ENCODE results near the gene OR10G8. TPM values are rescaled to one million over a fixed set of nuclear protein-coding genes. Genes with fewer than 3 reads are reported as not detected.

The OR10G8 gene
- total RNA-seq, 1 donor from 2014 or later: not detected

- Histone ChIP-seq H3K36me3 (no peaks in the 10 kb centered on the region), H3K27me3 (ENCODE audit: low read depth) (no peaks in the 10 kb centered on the region), H3K4me1 (no peaks in the 10 kb centered on the region), H3K9me3 (no peaks in the 10 kb centered on the region), H3K27ac (no peak overlapping the region), H3K4me3 (no peak overlapping the region)
- TF ChIP-seq, protein P1, sequence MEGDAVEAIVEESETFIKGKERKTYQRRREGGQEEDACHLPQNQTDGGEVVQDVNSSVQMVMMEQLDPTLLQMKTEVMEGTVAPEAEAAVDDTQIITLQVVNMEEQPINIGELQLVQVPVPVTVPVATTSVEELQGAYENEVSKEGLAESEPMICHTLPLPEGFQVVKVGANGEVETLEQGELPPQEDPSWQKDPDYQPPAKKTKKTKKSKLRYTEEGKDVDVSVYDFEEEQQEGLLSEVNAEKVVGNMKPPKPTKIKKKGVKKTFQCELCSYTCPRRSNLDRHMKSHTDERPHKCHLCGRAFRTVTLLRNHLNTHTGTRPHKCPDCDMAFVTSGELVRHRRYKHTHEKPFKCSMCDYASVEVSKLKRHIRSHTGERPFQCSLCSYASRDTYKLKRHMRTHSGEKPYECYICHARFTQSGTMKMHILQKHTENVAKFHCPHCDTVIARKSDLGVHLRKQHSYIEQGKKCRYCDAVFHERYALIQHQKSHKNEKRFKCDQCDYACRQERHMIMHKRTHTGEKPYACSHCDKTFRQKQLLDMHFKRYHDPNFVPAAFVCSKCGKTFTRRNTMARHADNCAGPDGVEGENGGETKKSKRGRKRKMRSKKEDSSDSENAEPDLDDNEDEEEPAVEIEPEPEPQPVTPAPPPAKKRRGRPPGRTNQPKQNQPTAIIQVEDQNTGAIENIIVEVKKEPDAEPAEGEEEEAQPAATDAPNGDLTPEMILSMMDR (IDR thresholded peaks at IDR 0.05): no peak
- ATAC-seq (no peak), DNase-seq (no peak)
- intact Hi-C loops (cut with DNase I): no loop called here
These were observed 10.1 kb downstream of the OR10G8 start for GRCh38 chr11:124036666-124037065.

DNA sequence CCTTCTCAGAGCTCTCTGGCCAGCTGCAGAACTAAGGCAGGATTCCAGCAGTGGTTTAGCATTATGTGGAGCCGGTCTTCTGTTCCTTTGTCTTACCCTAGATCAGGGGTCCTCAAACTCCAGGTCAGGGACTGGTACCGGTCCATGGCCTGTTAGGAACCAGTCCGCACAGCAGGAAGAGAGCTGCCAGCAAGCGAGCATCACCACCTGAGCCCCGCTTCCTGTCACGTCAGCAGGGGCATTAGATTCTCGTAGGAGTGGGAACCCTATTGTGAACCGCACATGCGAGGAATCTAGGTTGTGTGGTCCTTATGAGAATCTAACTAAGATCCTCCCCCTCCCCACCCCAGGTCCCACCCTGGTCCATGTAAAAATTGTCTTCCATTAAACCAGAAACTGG, 13.0 kb downstream of the OR10G8 start:
- intact Hi-C loops (cut with DNase I): no loop called here
- Histone ChIP-seq H3K4me3 (no peak overlapping the region), H3K4me1 (no peaks in the 10 kb centered on the region), H3K27me3 (ENCODE audit: low read depth) (no peaks in the 10 kb centered on the region), H3K9me3 (no peaks in the 10 kb centered on the region), H3K36me3 (no peaks in the 10 kb centered on the region), H3K27ac (no peak overlapping the region)
- TF ChIP-seq, protein P1 (IDR thresholded peaks at IDR 0.05): no peak
- DNase-seq: no peak
- ATAC-seq: no peak

DNA sequence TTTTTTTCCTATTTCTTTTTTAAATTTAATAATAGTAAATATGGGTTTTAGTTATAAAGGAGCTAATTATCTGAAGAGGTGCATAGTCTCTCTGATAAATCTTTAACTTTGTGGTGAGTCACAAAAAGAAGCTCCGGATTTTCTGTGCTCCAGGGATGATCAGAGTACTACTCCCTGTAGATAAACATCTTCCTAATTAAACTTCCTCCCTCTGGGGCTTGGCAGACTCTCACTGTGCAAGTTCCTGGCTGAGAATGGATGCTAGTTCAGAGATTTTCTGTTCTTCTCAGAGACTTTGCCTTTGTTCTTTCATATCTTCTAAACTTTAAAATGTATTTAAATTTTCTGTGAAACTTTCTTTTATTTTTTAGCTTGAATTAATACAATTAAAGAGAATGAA, 14.7 kb downstream of the OR10G8 start, which contains the start of gene OR10G7:
Gene OR10G7, minus strand, starts transcription at position 72 of the 400 bp plus-strand sequence. CDS start 2,324 bp downstream, outside the sequence.
- DNase-seq (no peak), ATAC-seq (no peak)
- H3K4me1 ChIP-seq: no peaks in the 10 kb centered on the region
- intact Hi-C loops (cut with DNase I): no loop called here
- no peaks in the 10 kb centered on the region for H3K27me3 ChIP-seq (ENCODE audit: low read depth)
- H3K9me3 ChIP-seq: no peaks in the 10 kb centered on the region
- TF ChIP-seq, protein P1 (IDR thresholded peaks at IDR 0.05): no peak
- no peak within 1 kb of the TSS for H3K4me3 ChIP-seq
- H3K27ac ChIP-seq: no peak within 1 kb of the TSS
- no peaks in the 10 kb centered on the region for H3K36me3 ChIP-seq

- no peak for DNase-seq
- no peaks in the 10 kb centered on the region for H3K4me1 ChIP-seq
- H3K9me3 ChIP-seq: no peaks in the 10 kb centered on the region
- intact Hi-C loops (cut with DNase I): no loop called here
- H3K27me3 ChIP-seq (ENCODE audit: low read depth): no peaks in the 10 kb centered on the region
- no peaks in the 10 kb centered on the region for H3K36me3 ChIP-seq
- TF ChIP-seq, protein P1 (IDR thresholded peaks at IDR 0.05): no peak
- no peak overlapping the region for H3K27ac ChIP-seq
- no peak overlapping the region for H3K4me3 ChIP-seq
- ATAC-seq: no peak
These were observed 16.8 kb downstream of the OR10G8 start for GRCh38 chr11:124043420-124043819.

DNA sequence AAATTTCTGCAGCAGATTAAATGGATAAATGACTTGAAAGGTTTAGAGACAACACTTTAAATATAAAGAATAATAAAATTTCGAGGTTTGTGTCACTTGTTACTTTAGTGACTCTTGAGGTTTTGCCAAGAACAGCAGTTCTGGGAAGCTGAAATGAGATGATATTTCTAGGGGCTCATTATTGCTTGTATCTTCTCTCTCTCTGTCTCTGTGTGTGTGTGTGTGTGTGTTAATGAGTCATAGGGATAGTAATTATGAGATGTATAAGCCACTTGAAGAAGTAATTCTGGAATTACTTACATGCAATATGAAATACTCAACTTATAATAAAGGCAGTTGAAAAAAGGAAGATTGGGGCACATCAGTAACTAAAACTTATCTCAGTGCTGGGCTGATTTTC, 24.1 kb downstream of the OR10G8 start:
- TF ChIP-seq, protein P1 (IDR thresholded peaks at IDR 0.05): no peak
- H3K36me3 ChIP-seq: no peaks in the 10 kb centered on the region
- no peak overlapping the region for H3K4me3 ChIP-seq
- ATAC-seq (no peak), DNase-seq (no peak)
- no peaks in the 10 kb centered on the region for H3K27me3 ChIP-seq (ENCODE audit: low read depth)
- H3K9me3 ChIP-seq: no peaks in the 10 kb centered on the region
- H3K27ac ChIP-seq: no peak overlapping the region
- H3K4me1 ChIP-seq: no peaks in the 10 kb centered on the region
- intact Hi-C loops (cut with DNase I): no loop called here

GRCh38 chr11:124052966-124053365, 26.4 kb downstream of the OR10G8 start:
- H3K4me3 ChIP-seq: no peak overlapping the region
- H3K27me3 ChIP-seq (ENCODE audit: low read depth): no peaks in the 10 kb centered on the region
- no peaks in the 10 kb centered on the region for H3K36me3 ChIP-seq
- ATAC-seq (no peak), DNase-seq (no peak)
- TF ChIP-seq, protein P1 (IDR thresholded peaks at IDR 0.05): no peak
- intact Hi-C loops (cut with DNase I): no loop called here
- no peaks in the 10 kb centered on the region for H3K4me1 ChIP-seq
- H3K9me3 ChIP-seq: no peaks in the 10 kb centered on the region
- no peak overlapping the region for H3K27ac ChIP-seq
